Amygdala (tissue), 56 donors: ENCODE measurements around the gene EEF2K.
"Not testable (repeated sequence)": the region's sequence is repeated elsewhere in the genome, so short reads cannot be mapped to it uniquely, and the experiment has no call there.

Experiments
- DNase-seq, 56 donors: peaks; one replicate each; lab custom pipeline; 2025; lab: John Stamatoyannopoulos, UW

The EEF2K gene

DNA sequence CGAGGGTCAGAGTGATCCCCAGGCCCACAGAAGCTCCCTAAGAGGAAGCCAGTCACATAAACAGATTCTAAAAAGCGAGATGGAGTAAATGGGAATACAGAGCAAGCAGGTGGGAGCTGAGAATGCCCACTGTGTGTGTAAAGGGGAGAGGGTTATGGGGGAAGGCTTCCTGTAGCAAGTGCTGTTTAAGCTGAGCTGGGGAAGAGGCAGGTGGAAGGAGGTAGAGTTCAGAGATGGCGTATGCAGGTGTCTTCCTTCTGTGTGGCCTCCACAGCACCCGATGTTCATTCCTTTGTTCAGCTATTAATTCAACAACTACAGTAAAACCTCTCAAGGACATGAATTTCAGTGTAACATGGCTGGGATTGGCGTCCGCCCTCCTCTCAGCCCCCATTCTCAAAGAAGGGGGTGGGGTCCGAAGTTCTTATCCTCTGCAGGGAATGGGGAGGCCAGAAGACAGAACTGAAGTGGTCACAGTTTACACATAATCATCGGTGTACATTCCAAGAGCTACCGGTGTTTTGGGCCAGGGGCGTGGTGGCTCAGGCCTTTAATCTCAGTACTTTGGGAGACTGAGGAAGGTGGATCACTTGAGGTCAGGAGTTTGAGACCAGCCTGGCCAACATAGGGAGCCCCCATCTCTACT is 1.8 kb downstream of the EEF2K start:
- DNase-seq: no peak

DNA sequence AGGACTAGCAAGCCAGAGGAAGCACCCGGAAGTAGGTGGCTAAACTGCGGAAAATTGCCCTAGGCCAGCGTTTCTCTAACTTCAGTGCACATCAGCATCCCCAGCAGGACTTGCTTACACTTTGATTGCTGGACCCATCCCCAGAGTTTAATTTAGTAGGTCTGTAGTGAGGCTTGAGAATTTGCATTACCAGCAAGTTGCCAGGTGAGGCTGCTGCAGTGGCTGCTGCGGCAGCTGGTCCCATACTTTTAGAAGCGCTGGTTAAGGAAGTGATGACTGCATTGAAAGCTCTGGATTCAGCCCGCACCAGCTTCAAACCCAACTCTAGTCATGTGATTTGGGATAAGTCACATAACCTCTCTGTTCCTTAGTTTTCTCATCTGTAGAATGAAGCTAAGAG is 4.2 kb downstream of the EEF2K start:
- no peak for DNase-seq

- no peak for DNase-seq
These were observed 4.8 kb downstream of the EEF2K start for GRCh38 chr16:22210854-22211253.

DNA sequence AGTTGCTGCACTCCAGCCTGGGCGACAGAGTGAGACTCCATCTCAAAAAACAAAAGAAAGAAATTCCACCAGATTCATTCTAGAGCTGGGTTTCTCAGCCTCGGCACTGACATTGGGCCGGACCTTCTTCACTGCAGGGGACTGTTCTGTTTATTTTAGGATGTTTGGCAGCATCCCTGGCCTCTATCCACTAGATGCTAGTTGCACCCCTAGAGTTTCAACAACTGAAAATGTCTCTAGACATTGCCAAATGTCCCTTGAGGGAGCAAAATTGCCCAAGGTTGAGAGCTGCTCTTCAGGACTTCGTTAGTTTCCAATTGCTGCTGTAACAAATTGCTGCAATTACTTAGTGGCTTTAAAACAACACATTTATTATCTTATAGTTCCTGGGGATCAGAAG is 7.2 kb downstream of the EEF2K start:
- DNase-seq: no peak

DNA sequence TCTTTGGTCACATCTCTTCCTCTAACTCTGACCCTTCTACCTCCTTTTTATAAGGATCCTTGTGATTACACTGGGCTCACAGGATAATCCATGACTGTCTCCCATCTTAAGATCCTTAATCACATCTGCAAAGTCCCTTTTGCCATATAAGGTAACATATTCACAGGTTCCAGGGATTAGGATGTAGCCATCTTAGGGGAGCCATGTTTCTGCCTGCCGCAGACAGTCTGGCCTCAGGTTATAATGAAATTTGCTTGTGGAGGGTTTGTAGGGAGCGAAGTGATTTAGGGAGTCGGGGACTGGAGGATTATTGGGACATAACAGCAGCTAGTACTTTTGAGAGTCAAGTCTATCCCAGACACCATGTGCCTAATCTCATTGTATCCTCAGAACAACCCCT is 7.7 kb downstream of the EEF2K start:
- DNase-seq: no peak

GRCh38 chr16:22214402-22214801 is 8.3 kb downstream of the EEF2K start:
- no peak for DNase-seq

GRCh38 chr16:22214889-22215288 is 8.8 kb downstream of the EEF2K start:
- DNase-seq: no peak

DNA sequence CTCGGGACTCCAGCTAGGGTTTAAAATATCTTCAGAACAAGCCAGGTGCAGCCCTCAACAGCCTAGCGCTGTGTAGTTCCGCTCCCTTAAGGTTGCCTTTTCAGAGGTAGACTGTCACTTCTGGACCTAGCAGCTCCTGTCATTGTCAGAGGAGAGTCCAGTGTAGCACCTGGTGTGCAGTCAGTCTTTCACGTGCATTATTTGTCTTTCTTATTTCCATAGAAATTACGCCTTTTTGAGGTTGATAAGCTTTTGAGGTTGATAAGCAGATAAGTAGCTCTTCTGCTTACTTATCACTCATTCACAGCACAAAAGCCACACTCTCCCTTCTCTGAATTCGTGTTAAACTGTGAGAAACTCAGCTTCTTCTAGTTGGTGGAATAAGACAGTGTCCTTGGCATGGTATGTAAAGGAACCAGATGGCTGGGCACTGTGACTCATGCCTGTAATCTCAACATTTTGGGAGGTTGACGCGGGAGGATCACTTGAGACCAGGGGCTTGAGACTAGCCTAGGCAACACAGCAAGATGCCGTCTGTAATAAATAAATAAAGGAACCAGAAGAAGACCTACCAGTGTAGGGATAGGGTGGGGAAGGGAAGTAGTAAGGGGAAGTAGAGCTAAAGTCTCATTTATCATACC is 10.2 kb downstream of the EEF2K start:
- peak in 8 of 56 donors; percentile 3 to 33 (median 8) for DNase-seq

DNA sequence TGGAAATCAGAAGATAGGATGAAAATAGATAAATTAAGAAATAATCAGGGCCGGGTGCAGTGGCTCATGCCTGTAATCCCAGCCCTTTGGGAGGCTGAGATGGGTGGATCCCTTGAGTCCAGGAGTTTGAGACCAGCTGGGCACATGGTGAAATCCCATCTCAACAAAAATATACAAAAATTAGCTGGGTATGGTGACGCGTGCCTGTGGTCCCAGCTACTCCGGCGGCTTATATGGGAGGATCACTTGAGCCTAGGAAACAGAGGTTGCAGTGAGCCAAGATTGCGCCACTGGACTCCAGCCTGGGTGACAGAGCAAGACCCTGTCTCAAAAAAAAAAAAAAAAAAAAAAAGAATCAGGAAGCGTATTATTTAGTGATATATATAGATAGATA is 10.8 kb downstream of the EEF2K start:
- not testable (repeated sequence) for DNase-seq

DNA sequence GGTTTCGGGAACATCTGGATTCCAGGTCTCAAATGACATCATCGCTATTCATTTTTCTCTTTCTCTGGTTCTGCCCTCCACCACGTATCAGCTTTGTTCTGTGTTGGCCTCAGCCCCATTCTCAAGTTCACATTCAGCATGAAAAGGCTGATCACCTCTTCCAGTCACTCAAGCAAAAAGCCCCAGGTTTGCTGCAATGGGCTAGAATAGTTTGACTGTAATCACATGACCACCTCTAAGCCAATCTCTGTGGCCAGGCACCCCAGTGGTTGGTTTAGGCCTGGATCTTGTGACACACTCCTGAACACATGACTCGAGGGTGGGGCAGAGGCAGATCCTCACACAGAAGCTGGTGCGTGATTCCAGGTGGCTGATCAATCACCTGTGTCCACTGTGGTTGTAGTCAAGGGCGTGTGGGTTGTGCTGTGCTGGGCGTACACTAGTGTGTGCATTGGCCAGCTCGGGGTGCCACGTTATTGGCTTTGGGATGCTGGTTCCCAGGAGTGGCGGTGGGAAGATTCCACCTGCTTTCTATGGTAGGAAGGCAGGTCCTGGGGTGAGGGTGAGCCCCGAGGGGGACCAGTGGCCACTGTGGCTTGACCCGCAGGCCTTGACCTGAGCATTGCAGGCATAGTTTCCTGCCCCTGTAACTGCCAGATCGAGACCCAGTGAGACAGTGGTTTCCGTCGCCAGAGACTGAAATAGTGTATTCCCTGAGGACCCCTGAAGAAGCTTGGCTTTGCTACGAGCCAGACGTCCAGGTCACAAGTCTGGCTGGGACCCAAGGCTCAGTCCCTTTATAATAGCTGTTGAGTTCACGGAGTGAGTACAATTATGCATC is 12.0 kb downstream of the EEF2K start:
- DNase-seq: peak in 1 of 56 donors; percentile 7

- DNase-seq: no peak
These were observed 13.5 kb downstream of the EEF2K start for GRCh38 chr16:22219389-22220068.

DNA sequence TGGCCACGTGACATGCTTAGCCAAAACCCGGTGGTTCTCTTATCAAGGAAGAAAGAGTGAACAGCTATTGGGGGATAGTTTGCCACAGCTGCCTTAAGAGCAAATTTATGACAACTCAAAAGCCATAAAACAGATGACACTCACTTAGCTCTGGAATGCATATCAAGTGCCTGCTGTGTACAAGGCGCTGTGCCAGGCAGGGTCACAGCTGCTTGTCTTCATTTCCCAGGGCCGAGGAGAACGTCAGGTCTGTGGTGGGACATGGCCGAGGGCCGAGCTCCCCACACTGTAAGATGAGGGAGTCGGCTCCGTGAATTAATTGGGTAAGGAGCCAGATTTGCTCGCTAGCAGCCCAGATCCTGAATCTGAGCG is 14.0 kb downstream of the EEF2K start:
- peak in 3 of 56 donors; percentile 0 to 9 (median 3) for DNase-seq

- peak in 48 of 56 donors; percentile 6 to 85 (median 50) for DNase-seq
These were observed 14.6 kb downstream of the EEF2K start for GRCh38 chr16:22220714-22221113.

DNA sequence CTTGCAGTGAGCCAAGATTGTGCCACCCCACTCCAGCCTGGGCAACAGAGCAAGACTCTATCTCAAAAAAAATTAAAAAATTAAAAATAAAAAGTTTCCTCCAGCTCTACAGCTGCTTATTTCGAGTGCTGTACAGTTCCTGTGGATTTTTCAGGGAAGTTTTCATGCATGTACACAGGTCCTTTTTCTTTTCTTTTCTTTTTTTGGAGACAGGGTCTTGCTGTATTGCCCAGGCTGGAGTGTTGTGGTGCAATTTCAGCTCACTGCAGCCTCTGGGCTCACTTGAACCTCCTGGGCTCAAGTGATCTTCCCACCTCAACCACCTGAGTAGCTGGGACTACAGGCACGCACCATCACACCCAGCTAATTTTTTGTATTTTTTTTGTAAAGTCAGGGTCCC is 15.9 kb downstream of the EEF2K start:
- DNase-seq: no peak

GRCh38 chr16:22222998-22223397 is 16.9 kb downstream of the EEF2K start:
- DNase-seq: no peak

DNA sequence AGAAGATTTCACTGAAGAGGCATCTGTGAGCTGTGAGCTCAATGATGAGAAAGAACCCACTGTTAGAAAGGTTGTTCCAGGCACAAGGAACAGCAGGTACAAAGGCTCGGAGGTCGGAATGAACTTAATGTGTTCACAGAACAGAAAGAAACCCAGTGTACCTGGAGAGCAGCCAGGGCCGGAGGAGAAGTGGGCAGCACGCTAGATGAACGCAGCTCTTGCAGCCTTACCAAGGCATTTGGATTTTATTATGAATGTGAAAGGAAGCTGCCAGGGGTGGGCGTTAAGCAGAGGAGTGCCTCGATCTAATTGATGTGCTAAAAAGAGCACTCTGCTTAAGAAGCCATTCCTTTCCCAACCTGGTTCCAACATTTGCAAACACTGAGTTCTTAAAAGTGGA is 19.0 kb downstream of the EEF2K start:
- peak in 47 of 56 donors; percentile 3 to 84 (median 52) for DNase-seq

DNA sequence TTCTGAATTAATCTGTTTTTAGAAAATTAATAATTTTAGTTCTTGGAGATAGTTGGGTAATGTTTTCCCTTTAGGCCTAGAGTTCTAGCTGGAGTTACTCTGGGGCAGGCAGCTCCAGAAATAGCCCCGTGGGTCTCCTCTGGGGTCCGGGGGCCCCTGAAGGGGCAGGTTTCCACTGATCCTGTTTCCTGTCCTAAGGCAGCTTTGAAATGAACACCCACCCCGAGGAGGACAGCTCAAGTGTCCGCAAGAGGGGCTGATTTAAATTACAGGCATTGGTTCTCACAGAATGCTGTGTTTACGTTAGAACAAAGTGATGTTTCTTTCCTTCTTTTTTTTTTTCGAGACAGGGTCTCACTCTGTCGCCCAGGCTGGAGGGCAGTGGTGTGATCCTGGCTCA is 23.8 kb downstream of the EEF2K start:
- no peak for DNase-seq

- DNase-seq: no peak
These were observed 26.4 kb downstream of the EEF2K start for GRCh38 chr16:22232277-22233036.

DNA sequence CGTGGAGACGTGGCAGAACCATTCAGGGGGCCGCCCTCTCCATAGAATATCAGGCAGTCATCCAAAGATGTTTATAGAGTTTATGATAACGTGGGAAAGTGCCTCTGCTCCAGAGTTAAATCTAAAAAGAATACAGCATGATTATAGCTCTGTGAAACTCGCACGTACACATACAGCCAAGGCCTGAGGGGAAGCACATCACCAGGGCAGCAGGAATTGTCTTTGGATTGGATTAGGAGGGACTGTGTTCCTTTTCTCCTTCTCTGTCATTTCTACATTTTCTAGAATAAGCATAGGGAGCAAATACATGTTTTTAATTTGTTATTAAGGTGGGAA is 26.9 kb downstream of the EEF2K start:
- no peak for DNase-seq
